Endodermal cell (in vitro differentiated cells): Measurements from ENCODE around the gene ANKFY1. TPM values are rescaled to one million over a fixed set of nuclear protein-coding genes. Genes with fewer than 3 reads are reported as not detected.

Source experiments
- DNase-seq: peaks from one replicate; pipeline ENCODE4 v3.0.0-alpha.2; 2017
- H3K27ac ChIP-seq: 2 replicates; pipeline ENCODE4 v1.5.1; 2013; ENCODE audit warnings: mild to moderate bottlenecking, low read depth, low read length, moderate library complexity
- H3K27me3 ChIP-seq: 2 replicates; pipeline ENCODE4 v1.6.1; 2013; ENCODE audit warnings: mild to moderate bottlenecking, low read length, moderate library complexity; ENCODE audit not compliant: insufficient read depth, control insufficient read depth, poor library complexity, severe bottlenecking
- H3K36me3 ChIP-seq: 2 replicates; pipeline ENCODE4 v1.7.0; 2013; ENCODE audit warnings: mild to moderate bottlenecking, low read length, moderate library complexity; ENCODE audit not compliant: control insufficient read depth, insufficient read depth
- H3K4me1 ChIP-seq: one replicate; pipeline ENCODE4 v1.7.0; 2013; ENCODE audit warnings: low read length; ENCODE audit not compliant: control insufficient read depth, insufficient read depth
- H3K4me3 ChIP-seq: 2 replicates; pipeline ENCODE4 v1.5.1; 2013; ENCODE audit warnings: mild to moderate bottlenecking, low read length, moderate library complexity
- H3K9ac ChIP-seq: 2 replicates; pipeline ENCODE4 v1.6.1; 2013; ENCODE audit warnings: mild to moderate bottlenecking, low read length, moderate library complexity; ENCODE audit not compliant: poor library complexity, severe bottlenecking; ENCODE audit errors: extremely low read depth
- H3K9me3 ChIP-seq: 2 replicates; pipeline ENCODE4 v1.6.1; 2013; ENCODE audit warnings: mild to moderate bottlenecking, low read length, moderate library complexity; ENCODE audit not compliant: control insufficient read depth
- H3K27ac Mint-ChIP-seq: 2 replicates; pipeline ENCODE4 v1.8.0; 2020; ENCODE audit warnings: mixed read lengths
- H3K27me3 Mint-ChIP-seq: 2 replicates; pipeline ENCODE4 v1.8.0; 2021; ENCODE audit warnings: mild to moderate bottlenecking, mixed read lengths; ENCODE audit not compliant: insufficient read depth
- H3K36me3 Mint-ChIP-seq: 2 replicates; pipeline ENCODE4 v1.8.0; 2020; ENCODE audit warnings: low read depth, mixed read lengths
- H3K4me1 Mint-ChIP-seq: 2 replicates; pipeline ENCODE4 v1.8.0; 2020; ENCODE audit warnings: mixed read lengths
- H3K4me3 Mint-ChIP-seq: 2 replicates; pipeline ENCODE4 v1.8.0; 2020; ENCODE audit warnings: mild to moderate bottlenecking, moderate library complexity, mixed read lengths
- H3K9me3 Mint-ChIP-seq: 2 replicates; pipeline ENCODE4 v1.8.0; 2020; ENCODE audit warnings: mild to moderate bottlenecking, mixed read lengths
- WGBS, 2 experiments: methylation state at CpG; one replicate each; pipeline versions ENCODE4 v1.1.5 to v1.1.7; 2013; ENCODE audit warnings: missing lambda C conversion rate in 2 of 2, mixed read lengths in 1 of 2; ENCODE audit not compliant: insufficient coverage in 1 of 2, insufficient read length in 1 of 2; 5-methylcytosine and 5-hydroxymethylcytosine counted together
- total RNA-seq, 2 donors: library from RNA; stranded (reverse); fragmentation: NEBNext Ultra II Directional in 1 of 2; extraction: Animal tissue kit (Norgen Biotek cat#: 25700) in 1 of 2; gene quantifications; 2 replicates in 1 of 2; 3 replicates in 1 of 2; pipeline ENCODE4 v1.2.1, GENCODE V29; 2021
- TF ChIP-seq, protein P1 (sequence below): fragments of 200-600 bp; sonication (generic); conservative IDR thresholded peaks from 2 replicates; pipeline ENCODE4 v1.5.0; 2021; ENCODE audit warnings: antibody characterized with exemption, mild to moderate bottlenecking

Gene ANKFY1
- total RNA-seq, 2 donors from 2014 or later, result 48.0 to 62.4 TPM

DNA sequence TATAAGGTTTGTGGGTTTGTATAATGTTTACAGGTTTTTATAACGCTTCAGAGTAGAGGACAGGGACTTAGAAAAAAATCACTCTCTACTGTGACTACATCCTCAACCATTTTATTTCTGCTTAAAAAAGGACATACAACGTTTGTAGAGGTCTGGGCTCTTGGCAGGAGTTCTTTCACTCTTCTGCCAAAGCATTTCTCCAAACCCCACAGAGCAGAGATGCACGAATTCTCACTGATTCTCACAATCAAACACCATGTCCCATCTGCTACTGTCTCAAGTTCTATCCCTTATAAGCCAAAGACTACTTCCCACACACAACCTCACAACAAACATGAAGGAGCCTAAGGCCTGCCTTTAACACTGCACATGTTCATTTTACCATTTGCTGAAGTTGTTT is 7.0 kb upstream of the ANKFY1 start:
- no peak overlapping the region for H3K4me3 ChIP-seq
- Mint-ChIP-seq H3K27ac (no peak overlapping the region), H3K4me3 (no peak overlapping the region), H3K4me1 (peaks cover 3% of the 10 kb centered on the region), H3K36me3 (peaks cover 64% of the 10 kb centered on the region), H3K9me3 (no peaks in the 10 kb centered on the region), H3K27me3 (no peaks in the 10 kb centered on the region)
- no peak overlapping the region for H3K9ac ChIP-seq
- TF ChIP-seq, protein P1, sequence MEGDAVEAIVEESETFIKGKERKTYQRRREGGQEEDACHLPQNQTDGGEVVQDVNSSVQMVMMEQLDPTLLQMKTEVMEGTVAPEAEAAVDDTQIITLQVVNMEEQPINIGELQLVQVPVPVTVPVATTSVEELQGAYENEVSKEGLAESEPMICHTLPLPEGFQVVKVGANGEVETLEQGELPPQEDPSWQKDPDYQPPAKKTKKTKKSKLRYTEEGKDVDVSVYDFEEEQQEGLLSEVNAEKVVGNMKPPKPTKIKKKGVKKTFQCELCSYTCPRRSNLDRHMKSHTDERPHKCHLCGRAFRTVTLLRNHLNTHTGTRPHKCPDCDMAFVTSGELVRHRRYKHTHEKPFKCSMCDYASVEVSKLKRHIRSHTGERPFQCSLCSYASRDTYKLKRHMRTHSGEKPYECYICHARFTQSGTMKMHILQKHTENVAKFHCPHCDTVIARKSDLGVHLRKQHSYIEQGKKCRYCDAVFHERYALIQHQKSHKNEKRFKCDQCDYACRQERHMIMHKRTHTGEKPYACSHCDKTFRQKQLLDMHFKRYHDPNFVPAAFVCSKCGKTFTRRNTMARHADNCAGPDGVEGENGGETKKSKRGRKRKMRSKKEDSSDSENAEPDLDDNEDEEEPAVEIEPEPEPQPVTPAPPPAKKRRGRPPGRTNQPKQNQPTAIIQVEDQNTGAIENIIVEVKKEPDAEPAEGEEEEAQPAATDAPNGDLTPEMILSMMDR, result no peak
- H3K9me3 ChIP-seq, result no peaks in the 10 kb centered on the region
- 89 to 100% methylated on average over 3 of the region's 3 CpGs for WGBS, 2 experiments
- peaks cover 79% of the 10 kb centered on the region for H3K36me3 ChIP-seq
- no peak overlapping the region for H3K27ac ChIP-seq
- no peak for DNase-seq
- no peaks in the 10 kb centered on the region for H3K27me3 ChIP-seq
- H3K4me1 ChIP-seq, result no peaks in the 10 kb centered on the region

DNA sequence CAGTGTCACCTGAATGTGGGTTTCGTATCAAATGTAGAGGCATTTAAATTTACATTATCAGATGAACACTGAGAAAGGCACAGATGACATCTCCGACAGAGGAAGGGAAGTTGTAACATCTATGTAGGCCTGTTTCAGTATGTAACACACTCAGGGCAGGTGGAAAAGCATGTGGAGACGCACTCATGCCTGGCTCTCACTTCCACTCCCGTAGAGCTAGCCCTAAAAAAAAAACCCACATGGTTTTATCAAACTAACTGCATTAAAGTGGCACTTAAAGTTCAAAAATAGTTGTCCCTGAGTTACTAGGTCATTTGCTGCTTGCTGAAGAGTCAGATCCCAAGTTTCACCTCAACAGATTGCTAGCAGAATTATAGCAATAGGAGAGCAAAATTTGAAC is 6.1 kb upstream of the ANKFY1 start:
- TF ChIP-seq, protein P1, result no peak
- H3K4me3 Mint-ChIP-seq, result no peak overlapping the region
- H3K27ac Mint-ChIP-seq, result no peak overlapping the region
- peak; percentile 20 for DNase-seq
- WGBS, 2 experiments, result 88 to 95% methylated on average over 3 to 4 of the region's 4 CpGs
- Histone ChIP-seq H3K4me3 (no peak overlapping the region), H3K9ac (no peak overlapping the region), H3K4me1 (no peaks in the 10 kb centered on the region), H3K9me3 (no peaks in the 10 kb centered on the region), H3K27me3 (no peaks in the 10 kb centered on the region), H3K36me3 (peaks cover 71% of the 10 kb centered on the region), H3K27ac (no peak overlapping the region)
- H3K9me3 Mint-ChIP-seq, result no peaks in the 10 kb centered on the region
- peaks cover 3% of the 10 kb centered on the region for H3K4me1 Mint-ChIP-seq
- H3K27me3 Mint-ChIP-seq, result no peaks in the 10 kb centered on the region
- peaks cover 60% of the 10 kb centered on the region for H3K36me3 Mint-ChIP-seq

DNA sequence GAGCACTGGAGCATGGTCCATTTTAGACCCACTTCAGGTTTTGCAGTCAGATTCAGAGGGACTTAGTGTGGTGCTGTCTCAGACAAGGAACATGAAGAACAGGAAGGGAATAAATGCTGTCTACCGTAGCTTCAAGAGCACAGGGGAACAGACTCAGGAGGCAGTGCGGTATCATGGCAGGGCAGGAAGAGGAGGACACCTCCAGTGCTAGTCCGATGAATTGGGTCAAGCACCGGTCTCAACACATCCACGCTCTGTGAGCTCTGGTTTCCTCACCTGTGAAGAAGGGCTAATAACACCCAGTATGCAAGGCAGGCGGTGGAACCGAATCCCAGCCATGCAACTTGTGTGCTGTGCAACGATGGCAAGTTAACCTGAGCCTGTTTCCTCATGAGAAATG is 3.6 kb upstream of the ANKFY1 start:
- H3K27me3 Mint-ChIP-seq, result no peaks in the 10 kb centered on the region
- H3K27ac Mint-ChIP-seq, result no peak overlapping the region
- no peak overlapping the region for H3K9ac ChIP-seq
- no peak overlapping the region for H3K4me3 Mint-ChIP-seq
- H3K27me3 ChIP-seq, result no peaks in the 10 kb centered on the region
- peaks cover 46% of the 10 kb centered on the region for H3K36me3 Mint-ChIP-seq
- peaks cover 12% of the 10 kb centered on the region for H3K4me1 Mint-ChIP-seq
- no peaks in the 10 kb centered on the region for H3K9me3 ChIP-seq
- WGBS, 2 experiments, result 95 to 98% methylated on average over 4 to 8 of the region's 8 CpGs
- H3K27ac ChIP-seq, result no peak overlapping the region
- no peaks in the 10 kb centered on the region for H3K4me1 ChIP-seq
- H3K36me3 ChIP-seq, result peaks cover 50% of the 10 kb centered on the region
- TF ChIP-seq, protein P1, result no peak
- no peaks in the 10 kb centered on the region for H3K9me3 Mint-ChIP-seq
- DNase-seq, result peak; percentile 46
- H3K4me3 ChIP-seq, result no peak overlapping the region
